Neural cell (in vitro differentiated cells): ENCODE results near the gene SPECC1.

Experiments
- EP300 ChIP-seq: fragments of 450-650 bp; conservative IDR thresholded peaks from 2 replicates; pipeline ENCODE4 v1.6.1; 2014; ENCODE audit warnings: antibody characterized with exemption, mild to moderate bottlenecking, moderate library complexity; ENCODE audit not compliant: poor library complexity, severe bottlenecking
- EZH2 ChIP-seq: fragments of 200-600, 300-800 bp; shearing (Covaris generic), sonication (generic); IDR thresholded peaks from 2 replicates; pipeline ENCODE4 v1.6.1; 2014; ENCODE audit warnings: antibody characterized with exemption, low read length, borderline replicate concordance, mild to moderate bottlenecking; ENCODE audit not compliant: insufficient read depth, poor library complexity, severe bottlenecking
- MXI1 ChIP-seq: fragments of 450-650 bp; conservative IDR thresholded peaks from 2 replicates; pipeline ENCODE4 v1.6.1; 2014; ENCODE audit warnings: antibody characterized with exemption, mild to moderate bottlenecking; ENCODE audit not compliant: poor library complexity, severe bottlenecking
- POLR2AphosphoS5 ChIP-seq: IDR thresholded peaks from 2 replicates; pipeline ENCODE4 v1.6.1; 2012
- RAD21 ChIP-seq: fragments of 450-650 bp; conservative IDR thresholded peaks from 2 replicates; pipeline ENCODE4 v1.6.1; 2014; ENCODE audit warnings: antibody characterized with exemption, mild to moderate bottlenecking, moderate library complexity
- TAF1 ChIP-seq: IDR thresholded peaks from 2 replicates; pipeline ENCODE4 v1.6.1; 2012; ENCODE audit warnings: low read depth
- TF ChIP-seq, protein P1 (sequence below): fragments of 450-650 bp; IDR thresholded peaks from 2 replicates; pipeline ENCODE4 v1.5.1; 2014; ENCODE audit warnings: antibody characterized with exemption, mild to moderate bottlenecking, moderate library complexity; ENCODE audit not compliant: poor library complexity, severe bottlenecking

DNA sequence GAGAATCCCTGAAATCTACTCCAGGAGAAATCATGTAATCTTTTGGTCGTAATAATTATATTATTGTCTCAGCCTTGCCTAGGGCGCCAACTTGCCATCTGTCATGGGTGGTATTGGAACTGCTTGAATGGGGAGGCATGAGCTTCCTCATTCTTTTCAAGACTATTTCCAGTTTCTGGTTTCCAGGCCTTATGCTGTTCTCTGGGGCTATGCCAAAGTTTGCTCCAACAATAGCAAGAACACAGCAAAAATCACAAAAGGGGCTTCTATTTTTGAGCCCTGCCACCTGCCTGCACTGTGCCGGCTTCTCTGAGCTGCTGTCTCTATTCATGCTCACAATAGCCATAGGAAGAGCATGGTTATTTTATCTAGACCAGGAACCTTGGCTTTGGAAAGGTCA, 111.7 kb downstream of the SPECC1 start:
- TF ChIP-seq, protein P1, sequence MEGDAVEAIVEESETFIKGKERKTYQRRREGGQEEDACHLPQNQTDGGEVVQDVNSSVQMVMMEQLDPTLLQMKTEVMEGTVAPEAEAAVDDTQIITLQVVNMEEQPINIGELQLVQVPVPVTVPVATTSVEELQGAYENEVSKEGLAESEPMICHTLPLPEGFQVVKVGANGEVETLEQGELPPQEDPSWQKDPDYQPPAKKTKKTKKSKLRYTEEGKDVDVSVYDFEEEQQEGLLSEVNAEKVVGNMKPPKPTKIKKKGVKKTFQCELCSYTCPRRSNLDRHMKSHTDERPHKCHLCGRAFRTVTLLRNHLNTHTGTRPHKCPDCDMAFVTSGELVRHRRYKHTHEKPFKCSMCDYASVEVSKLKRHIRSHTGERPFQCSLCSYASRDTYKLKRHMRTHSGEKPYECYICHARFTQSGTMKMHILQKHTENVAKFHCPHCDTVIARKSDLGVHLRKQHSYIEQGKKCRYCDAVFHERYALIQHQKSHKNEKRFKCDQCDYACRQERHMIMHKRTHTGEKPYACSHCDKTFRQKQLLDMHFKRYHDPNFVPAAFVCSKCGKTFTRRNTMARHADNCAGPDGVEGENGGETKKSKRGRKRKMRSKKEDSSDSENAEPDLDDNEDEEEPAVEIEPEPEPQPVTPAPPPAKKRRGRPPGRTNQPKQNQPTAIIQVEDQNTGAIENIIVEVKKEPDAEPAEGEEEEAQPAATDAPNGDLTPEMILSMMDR, result no peak
- TF ChIP-seq EP300, result no peak
- TF ChIP-seq TAF1, result no peak
- TF ChIP-seq EZH2, result no peak
- TF ChIP-seq MXI1, result no peak
- TF ChIP-seq RAD21, result no peak
- no peak for TF ChIP-seq POLR2AphosphoS5
